K562 (cell line): ENCODE data around the gene UBE2I.

Experiments used
- CTCF ChIP-seq, 3 experiments: IDR thresholded peaks in 2 of 3; conservative IDR thresholded peaks in 1 of 3; 2 replicates each; pipeline ENCODE4 v1.5.1; 2011 to 2012; ENCODE audit warnings: low read length in 3 of 3, mild to moderate bottlenecking in 3 of 3, control low read depth in 2 of 3, improper control_type of control experiment in 1 of 3, inconsistent platforms in 1 of 3, low read depth in 1 of 3, mixed read lengths in 1 of 3, moderate library complexity in 1 of 3; ENCODE audit not compliant: insufficient read depth in 2 of 3
- SIRT6 ChIP-seq: IDR thresholded peaks from one replicate; pipeline ENCODE4 v1.6.1; 2012; ENCODE audit warnings: low read depth, mild to moderate bottlenecking, control low read depth, inconsistent platforms, low read length, moderate library complexity

- no peak for TF ChIP-seq SIRT6
- no peak for TF ChIP-seq CTCF (IDR thresholded peaks at IDR 0.05 in 2 of 3, conservative IDR thresholded peaks at IDR 0.05 in 1 of 3; ENCODE audit: insufficient read depth in 2 of 3, low read depth in 1 of 3, low read length in 3 of 3)
These were observed 23.8 kb downstream of the UBE2I start, which contains the start of gene BAIAP3 for GRCh38 chr16:1333149-1333812.
